NCI-H526 (cell line): ENCODE measurements around the gene NTM.
A peak's percentile ranks its signal among the peaks of the same experiment; 100 is the strongest.

Source experiments
- DNase-seq, 2 experiments: peaks; one replicate each; lab custom pipeline; 2025; lab: John Stamatoyannopoulos, UW

The NTM gene

GRCh38 chr11:131601586-131601985 is 231.2 kb downstream of the NTM start:
- DNase-seq, result no peak

GRCh38 chr11:131602431-131602830 is 232.0 kb downstream of the NTM start:
- no peak for DNase-seq

- no peak for DNase-seq
Measured at GRCh38 chr11:131606811-131607335, 236.5 kb downstream of the NTM start.

GRCh38 chr11:131609337-131609736 is 238.9 kb downstream of the NTM start:
- no peak for DNase-seq

- DNase-seq, result no peak
Measured at GRCh38 chr11:131609921-131610320, 239.5 kb downstream of the NTM start.

GRCh38 chr11:131611322-131611721 is 240.9 kb downstream of the NTM start:
- no peak for DNase-seq

- no peak for DNase-seq
Measured at GRCh38 chr11:131612533-131612932, 242.1 kb downstream of the NTM start.

GRCh38 chr11:131614631-131615030 is 244.2 kb downstream of the NTM start:
- no peak for DNase-seq

- no peak for DNase-seq
Measured at GRCh38 chr11:131615611-131616010, 245.2 kb downstream of the NTM start.

GRCh38 chr11:131616481-131617140 is 246.2 kb downstream of the NTM start:
- no peak for DNase-seq

GRCh38 chr11:131618201-131618600 is 247.8 kb downstream of the NTM start:
- no peak for DNase-seq

GRCh38 chr11:131622193-131622592 is 251.8 kb downstream of the NTM start:
- peak; percentile 62 to 80 for DNase-seq

- no peak for DNase-seq
Measured at GRCh38 chr11:131624531-131624930, 254.1 kb downstream of the NTM start.

GRCh38 chr11:131626788-131627187 is 256.4 kb downstream of the NTM start:
- peak; percentile 89 to 93 for DNase-seq

- DNase-seq, result no peak
Measured at GRCh38 chr11:131628739-131629138, 258.3 kb downstream of the NTM start.

- DNase-seq, result no peak
Measured at GRCh38 chr11:131629925-131630540, 259.6 kb downstream of the NTM start.

GRCh38 chr11:131632971-131633370 is 262.6 kb downstream of the NTM start:
- DNase-seq, result no peak

GRCh38 chr11:131633921-131634715 is 263.7 kb downstream of the NTM start:
- peak; percentile 98 for DNase-seq

GRCh38 chr11:131637469-131638175 is 267.2 kb downstream of the NTM start:
- DNase-seq, result peak; percentile 97 to 98

GRCh38 chr11:131638889-131639288 is 268.5 kb downstream of the NTM start:
- DNase-seq, result no peak

GRCh38 chr11:131640320-131640719 is 269.9 kb downstream of the NTM start:
- DNase-seq, result no peak
